Forelimb muscle (tissue), 1 donor: Measurements from ENCODE around the gene TARBP1. TPM values are rescaled to one million over a fixed set of nuclear protein-coding genes. Genes with fewer than 3 reads are reported as not detected.
"Not testable (repeated sequence)": the region's sequence is repeated elsewhere in the genome, so short reads cannot be mapped to it uniquely, and the experiment has no call there.

Experiments used
- DNase-seq: peaks from one replicate; pipeline ENCODE4 v3.0.0-alpha.2; 2013; ENCODE audit warnings: low read depth
- polyA plus RNA-seq: library from polyadenylated mRNA; unstranded; fragments of 120-200 nt; gene quantifications from one replicate; pipeline ENCODE4 v1.2.1, GENCODE V29; 2013; ENCODE audit not compliant: insufficient read length

The TARBP1 gene, protein sequence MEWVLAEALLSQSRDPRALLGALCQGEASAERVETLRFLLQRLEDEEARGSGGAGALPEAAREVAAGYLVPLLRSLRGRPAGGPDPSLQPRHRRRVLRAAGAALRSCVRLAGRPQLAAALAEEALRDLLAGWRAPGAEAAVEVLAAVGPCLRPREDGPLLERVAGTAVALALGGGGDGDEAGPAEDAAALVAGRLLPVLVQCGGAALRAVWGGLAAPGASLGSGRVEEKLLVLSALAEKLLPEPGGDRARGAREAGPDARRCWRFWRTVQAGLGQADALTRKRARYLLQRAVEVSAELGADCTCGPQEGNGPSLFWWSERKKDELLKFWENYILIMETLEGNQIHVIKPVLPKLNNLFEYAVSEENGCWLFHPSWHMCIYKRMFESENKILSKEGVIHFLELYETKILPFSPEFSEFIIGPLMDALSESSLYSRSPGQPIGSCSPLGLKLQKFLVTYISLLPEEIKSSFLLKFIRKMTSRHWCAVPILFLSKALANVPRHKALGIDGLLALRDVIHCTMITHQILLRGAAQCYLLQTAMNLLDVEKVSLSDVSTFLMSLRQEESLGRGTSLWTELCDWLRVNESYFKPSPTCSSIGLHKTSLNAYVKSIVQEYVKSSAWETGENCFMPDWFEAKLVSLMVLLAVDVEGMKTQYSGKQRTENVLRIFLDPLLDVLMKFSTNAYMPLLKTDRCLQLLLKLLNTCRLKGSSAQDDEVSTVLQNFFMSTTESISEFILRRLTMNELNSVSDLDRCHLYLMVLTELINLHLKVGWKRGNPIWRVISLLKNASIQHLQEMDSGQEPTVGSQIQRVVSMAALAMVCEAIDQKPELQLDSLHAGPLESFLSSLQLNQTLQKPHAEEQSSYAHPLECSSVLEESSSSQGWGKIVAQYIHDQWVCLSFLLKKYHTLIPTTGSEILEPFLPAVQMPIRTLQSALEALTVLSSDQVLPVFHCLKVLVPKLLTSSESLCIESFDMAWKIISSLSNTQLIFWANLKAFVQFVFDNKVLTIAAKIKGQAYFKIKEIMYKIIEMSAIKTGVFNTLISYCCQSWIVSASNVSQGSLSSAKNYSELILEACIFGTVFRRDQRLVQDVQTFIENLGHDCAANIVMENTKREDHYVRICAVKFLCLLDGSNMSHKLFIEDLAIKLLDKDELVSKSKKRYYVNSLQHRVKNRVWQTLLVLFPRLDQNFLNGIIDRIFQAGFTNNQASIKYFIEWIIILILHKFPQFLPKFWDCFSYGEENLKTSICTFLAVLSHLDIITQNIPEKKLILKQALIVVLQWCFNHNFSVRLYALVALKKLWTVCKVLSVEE (N-terminal part only)
- polyA plus RNA-seq, result 32.1 TPM

DNA sequence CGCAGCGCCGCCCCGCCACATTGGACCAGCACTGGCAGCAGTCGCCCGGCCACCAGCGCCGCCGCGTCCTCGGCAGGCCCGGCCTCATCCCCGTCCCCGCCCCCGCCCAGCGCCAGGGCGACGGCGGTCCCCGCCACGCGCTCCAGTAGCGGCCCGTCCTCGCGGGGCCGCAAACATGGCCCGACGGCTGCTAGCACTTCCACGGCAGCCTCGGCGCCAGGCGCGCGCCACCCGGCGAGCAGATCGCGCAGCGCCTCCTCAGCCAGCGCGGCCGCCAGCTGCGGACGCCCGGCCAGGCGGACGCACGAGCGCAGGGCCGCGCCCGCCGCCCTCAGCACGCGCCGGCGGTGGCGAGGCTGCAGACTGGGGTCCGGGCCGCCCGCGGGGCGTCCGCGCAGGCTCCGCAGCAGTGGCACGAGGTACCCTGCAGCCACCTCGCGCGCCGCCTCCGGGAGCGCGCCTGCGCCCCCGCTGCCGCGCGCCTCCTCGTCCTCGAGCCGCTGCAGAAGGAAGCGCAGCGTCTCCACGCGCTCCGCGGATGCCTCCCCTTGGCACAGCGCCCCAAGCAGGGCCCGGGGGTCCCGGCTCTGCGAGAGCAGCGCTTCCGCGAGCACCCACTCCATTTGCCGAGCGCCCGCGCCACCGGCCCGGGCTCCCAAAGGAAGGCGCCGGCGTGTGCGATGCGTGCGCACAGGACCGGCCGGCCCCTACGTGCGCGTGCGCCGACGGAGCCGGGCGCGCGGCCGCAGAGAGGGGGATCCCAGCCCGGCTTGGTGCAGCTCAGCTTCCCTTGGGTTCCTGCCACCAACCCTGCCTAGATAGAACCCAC, at the start of gene TARBP1:
Gene TARBP1, minus strand, starts transcription at position 699 of the 829 bp plus-strand sequence. Its CDS starts 76 bp downstream, at position 623.
- DNase-seq, result no peak

DNA sequence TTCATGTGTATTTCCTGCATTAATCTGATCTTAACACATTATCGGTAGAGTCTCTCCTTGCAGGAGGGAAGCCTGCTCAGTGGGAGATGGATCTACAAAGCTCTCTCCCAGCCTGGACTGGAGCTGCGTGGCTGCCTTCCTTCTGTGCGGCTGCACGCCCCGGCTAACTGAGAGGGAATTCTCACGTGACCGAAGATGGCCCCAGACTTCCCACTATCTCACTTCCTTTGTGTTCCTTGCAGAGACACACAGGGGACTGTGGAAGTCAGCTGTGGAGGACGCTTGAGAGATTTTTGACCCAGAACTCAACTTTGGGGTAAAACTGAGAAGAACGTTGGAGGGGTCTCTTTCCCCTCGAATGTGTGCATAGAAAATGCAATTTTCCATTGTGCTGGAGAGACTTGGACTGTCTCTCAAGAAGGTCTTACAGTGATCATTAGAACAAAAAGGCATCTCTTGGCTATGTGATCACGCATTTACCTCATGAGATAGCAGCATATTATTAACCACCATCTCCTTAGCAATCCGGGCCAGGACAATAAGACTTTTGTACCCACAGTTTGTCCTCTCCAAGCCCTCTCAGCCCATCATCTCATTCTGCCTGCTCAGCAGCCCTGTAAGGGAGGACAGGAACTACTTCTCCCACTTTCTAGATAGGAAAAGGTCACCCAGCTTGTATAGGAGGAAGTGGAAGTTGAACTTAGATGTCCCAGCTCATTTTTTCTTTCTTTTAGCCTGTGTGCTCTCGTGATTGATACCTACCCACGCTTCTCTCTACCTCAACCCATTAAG, 49.3 kb upstream of the TARBP1 start:
- no peak for DNase-seq

DNA sequence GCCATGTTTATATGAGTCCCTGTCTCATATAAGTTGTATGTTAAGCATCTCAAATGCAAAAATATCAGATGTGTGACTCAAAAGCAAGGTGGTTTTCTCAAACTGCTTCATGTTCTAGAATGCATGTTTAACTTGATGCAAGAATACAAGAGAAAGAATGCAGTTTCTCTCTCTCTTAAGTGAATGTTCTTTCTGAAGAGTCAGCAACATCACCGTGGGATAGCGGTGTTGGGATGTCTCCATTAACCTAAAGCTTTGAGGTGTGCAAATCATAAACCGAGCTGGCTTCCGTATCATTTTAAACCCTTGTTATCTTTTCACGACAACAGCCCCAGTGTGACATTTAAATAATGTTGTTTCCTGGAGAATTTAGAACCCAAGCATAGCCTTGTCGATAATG, 48.4 kb upstream of the TARBP1 start:
- DNase-seq, result no peak

DNA sequence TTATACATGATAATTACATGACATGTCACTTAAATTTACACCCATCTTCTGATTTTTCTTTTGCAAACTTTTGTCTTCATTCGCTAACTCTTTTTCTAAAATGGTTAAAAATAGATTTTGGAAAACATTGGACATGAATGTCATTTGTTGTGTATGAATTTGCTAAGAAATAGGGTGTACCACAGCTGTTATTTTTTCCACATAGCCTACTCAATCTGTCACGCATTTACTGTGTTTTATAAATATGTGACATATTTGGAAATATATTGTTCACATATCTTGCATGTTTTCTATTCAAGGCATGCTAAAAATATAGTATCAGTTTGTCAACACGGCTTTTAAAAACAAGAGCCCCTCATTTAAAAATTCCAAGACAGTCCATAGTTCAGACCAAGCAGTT, 47.9 kb upstream of the TARBP1 start:
- DNase-seq, result no peak

DNA sequence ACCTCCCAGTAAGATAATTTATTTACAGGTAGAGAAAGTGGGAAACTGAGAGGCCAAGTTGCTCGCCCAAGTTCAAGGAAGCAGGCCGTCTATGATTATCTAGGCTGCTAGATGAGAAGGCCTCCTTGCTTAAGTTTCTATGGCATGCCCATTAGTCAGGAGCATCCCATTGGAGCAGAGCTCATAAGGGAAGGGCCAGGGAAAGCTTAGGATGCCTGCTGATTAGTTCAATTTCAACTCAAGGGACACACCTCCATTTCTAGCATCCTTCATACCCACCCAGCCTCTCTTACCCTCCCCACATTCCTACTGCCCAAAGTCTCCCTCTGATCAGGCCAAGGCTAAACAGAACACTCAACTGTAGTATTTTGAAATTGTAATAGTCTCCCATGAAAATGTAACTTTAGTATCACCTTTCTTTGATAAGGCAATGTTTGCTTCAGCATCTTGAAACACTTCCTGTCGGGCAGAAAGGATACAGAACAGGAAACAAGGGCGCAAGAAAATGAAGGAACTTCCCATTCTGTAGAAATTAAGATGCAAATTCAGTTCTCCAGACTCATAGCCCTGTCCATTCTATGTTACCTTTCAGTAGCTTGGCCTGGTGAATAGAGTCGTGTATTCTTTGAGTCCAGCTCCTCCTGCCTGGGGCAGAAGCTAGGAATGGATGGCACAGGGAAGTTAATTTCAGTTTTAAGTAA, 46.3 kb upstream of the TARBP1 start:
- no peak for DNase-seq

DNA sequence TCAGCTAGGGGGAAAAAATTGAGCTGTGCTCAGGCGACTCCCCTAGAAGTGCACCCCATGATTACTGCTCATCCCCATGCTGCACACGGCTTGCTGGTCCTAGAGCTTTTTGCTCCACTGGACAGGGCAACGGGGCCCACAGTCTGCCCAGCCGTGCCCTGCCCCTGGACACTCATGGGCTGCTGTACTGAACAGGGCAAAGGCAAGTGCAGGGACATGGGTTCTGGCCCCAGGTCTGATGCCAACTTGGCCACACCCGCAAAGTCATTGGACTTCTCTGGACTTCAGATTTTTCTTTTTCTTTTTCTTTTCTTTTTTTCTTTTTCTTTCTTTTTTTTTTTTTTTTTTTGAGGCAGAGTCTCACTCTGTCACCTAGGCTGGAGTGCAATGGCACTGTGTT, 42.9 kb upstream of the TARBP1 start:
- no peak for DNase-seq

DNA sequence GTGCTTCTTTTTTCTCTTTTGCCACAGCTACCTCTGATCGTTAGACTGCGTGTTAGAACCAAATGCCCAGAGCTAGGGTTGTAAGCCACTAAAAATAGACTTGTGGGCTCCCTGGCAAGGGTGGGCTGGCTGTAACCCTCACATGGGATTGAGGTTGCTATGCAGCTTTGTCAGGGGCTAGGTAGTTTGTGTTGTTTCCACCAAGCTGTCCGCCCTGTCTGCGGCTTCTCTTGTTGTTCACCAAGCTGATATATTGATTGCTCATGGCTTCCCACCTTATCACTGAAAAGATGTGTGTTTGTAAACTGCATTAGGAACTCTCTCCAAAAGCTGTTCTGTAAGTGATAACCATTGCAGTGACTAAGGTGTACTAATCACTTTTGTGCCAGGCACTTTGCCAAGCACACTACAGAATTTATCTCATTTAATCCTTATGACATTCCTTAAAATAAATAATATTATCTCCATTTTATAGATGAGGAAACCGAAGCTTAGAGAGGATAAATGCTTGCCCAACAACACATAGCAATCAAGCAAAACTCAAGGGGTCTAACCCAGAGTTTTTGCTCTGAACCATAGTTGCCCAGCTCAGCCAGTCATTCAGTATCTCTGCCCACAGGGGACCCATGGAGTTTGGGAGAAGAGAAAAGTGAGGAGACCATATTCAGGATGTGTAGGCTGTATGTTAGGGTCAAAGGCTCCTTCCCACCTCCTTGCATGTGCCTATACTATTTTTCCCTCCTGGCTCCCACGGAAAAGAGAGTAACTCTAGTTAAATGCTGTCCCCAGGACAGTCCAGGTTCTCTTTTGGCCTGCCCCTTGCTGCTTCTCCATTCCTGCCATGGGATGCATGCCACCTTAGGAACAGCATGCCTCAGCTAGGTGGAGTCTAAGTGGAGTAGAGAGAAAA, 42.2 kb upstream of the TARBP1 start:
- no peak for DNase-seq

DNA sequence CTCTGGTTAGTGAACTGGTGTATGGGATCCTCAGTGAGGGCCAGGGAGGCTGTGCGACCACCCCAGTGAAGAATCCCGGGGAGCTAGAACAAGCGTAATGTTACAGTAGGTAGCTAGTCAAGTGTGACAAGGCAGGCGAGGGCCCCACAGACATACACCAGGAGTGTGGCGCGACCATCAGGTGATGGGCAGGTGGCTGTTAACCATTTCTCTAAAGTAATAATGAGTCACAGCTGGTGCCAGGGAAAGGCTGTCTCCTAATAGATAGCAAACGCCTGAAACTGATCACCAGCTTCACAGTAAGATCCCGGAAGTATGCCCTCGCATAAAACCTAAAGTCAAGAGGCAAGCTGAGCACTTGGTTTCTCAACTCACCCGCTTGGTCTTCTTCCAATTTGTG, 40.5 kb upstream of the TARBP1 start:
- no peak for DNase-seq

DNA sequence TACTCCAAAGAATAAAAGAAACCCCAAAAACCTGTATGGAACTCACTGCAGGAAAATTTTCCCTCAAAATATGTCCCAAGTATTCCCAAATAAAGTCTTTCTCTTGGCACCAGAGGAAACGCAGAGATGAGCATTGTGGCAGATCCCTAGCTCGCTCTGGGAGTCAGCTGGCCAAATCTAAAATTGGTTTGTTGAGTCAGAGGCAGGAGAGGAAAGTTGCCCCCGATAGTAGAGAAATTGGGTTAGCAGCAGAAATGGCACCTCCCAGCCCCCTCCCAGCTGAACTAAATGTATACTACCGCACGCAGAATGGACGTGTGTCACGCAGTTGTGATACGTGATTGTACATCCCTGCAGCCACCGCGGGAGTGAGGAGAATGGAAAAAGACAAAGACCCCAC, 39.9 kb upstream of the TARBP1 start:
- no peak for DNase-seq

DNA sequence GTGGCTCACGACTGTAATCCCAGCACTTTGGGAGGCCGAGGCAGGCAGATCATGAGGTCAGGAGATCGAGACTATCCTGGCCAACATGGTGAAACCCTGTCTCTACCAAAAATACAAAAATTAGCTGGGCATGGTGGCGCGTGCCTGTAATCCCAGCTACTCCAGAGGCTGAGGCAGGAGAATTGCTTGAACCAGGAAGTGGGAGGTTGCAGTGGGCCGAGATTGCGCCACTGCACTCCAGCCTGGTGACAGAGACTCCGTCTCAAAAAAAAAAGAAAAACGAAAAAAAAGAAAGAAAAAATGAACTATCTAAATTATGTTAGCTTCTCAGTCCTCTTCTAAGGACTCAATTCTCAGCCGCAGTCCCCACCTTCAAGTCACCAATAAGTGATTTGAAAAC, 39.1 kb upstream of the TARBP1 start:
- DNase-seq, result not testable (repeated sequence)

DNA sequence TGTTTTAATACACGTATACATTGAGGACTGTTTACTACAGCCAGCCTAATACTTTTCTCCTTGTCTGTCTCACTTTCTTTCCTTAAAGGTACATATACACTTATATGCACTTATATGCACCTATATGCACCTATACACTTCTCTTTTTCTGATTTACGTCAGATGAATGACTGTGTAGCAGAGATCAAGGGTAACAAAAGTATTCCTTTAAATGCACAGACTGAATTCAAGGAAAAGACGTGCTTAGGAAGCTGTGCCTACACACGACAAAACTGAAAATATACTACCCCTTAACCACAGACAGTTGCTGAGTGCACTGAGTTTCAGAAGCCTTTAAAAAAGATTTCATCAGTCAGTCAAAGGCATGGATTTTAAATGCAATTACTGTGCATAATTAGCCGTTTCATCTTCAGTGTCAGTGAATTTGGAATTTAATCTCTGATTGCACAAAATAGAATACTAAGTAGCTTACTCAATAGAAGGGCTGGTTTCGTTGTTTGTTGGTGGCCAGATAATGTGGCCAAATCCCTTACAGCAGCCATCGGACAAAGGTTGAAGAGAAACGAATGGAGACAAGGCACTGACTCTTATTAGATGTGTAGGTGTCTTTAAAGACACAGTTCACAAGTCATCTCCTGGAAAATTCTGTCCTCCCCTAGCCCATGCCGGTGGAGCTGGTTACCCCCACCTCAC, 38.3 kb upstream of the TARBP1 start:
- no peak for DNase-seq

DNA sequence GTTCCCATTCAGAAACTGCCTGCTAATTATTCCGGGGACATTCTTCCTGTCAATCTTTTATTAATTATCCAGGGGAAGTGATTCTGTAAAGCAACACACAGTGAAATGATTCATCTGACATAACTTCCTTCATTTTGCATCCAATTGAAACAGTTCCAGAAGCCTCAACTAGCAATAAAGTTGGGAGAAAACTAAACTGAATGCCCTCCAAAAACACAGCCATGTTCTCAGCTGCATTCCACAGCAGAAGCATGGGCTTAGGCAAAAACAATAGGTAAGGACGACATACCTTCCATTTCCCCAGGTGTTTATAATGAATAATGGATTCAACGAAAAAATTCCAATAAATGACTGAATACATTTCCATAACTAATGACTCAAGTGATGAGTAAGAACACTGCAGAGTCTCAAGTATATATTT, 36.9 kb upstream of the TARBP1 start:
- DNase-seq, result no peak

DNA sequence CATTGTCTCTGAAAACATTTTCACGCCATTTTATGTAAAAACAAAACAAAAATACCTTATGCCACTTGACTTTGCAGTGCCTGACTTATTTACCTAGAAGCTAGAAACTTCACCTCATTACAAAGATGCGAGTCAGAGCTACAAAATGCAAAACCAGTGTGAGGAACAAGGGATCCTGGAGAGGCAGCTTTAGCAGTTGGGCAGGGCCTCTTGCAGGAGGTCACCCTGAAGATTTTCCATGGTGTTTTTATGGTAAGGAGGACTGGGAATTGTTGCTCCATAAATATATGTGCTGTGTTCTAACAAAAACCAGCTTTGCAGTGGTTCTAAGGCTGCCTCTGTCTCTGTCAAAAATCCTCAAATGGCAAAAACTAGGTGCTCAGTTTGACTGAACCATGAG, 36.4 kb upstream of the TARBP1 start:
- no peak for DNase-seq

DNA sequence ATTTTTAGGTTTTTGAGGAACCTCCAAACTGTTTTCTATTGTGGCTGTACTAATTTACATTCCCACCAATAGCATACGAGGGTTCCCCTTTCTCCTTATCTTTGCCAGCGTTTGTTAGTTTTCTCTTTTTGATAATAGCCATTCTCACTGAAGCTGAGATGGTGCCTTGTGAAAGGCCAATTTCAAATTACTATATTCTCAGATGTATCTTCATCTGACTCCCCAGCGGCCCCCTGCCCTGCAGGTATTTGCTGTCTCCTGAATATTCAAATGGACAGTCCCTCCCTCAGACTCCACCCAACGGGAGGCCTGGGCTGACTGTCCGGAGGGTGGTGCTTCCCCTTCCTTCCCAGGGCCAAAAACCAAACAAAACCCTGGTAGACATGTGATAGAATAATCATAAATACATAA, 33.5 kb upstream of the TARBP1 start:
- DNase-seq, result no peak

DNA sequence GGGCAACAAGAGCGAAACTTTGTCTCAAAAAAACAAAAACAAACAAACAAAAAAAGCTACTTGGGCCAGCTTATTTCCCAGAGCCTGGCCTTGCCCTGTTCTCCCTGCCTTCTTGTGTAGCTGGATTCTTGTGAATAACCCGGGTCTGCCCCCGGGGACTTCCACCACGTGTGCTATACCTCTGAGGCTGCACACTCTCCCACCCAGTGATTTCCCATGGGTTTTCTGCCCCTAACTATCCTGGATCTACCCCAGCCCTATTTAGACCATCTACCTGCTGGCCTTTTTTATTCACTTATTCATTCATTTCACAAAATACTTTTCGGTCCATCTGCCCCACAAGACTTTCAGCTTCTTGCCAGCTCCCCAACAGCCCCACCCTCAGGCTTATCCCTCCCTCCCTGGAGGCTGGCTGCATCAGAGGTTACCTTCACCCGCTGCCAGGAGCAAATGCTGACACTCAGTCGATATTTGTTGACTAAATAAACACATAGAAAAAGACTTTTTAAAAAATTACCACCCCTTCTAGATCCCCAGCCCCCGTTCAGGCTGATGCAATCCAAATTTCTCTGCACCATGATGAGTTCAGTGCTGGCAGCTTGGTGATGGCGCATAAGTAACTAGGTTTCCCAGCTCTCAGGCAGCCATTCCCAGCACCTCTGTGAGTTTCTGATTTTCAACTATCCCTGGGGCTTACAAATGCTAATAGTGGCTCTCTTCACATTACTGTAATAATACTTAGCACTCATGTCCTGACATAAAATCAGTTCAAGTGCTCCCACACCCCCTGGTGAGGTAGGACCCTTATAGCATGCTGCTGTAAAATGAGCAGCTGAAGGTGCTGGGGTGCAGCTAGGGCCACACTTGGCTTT, 30.7 kb upstream of the TARBP1 start:
- no peak for DNase-seq

DNA sequence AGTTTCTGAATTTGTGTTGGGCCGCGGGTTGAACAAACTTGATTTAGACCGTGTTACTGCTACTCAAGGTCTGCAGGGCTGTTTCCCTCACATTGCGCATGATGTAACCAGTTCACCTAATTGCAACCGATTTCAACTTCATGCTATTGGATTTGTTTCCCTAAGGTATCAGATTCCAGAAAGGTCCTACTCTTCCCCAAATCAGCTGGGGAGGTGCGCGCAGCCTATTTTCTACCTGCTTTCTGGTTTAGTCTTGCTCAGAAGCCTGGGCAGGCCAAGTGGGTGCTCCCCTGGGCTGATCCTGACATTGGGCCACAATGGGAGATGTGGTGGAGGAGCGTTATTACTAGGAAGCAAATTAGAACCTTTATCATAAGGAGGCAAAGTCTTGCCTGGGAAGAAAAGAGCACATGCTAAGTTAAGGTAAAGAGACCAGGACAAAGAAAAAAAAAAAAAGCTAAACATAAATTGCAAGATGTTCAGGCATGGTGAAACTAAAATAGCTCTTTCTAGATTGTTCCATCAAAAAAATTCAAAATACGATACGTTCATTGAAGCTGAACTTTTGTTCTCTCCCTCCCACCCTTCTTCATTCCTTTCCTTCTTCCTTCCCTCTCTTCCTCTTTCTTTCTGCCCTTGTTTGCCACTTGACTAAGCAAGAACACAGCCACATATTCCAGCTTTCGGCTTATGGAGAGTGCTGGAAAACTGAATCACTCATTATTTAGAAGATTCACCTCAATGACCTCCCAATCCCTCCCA, 28.8 kb upstream of the TARBP1 start:
- no peak for DNase-seq
